Astrocyte of the spinal cord (primary cell): ENCODE data around the gene SPINK5.

Source experiments
- DNase-seq: peaks from one replicate; pipeline ENCODE4 v3.0.0; 2011; ENCODE audit warnings: low read depth, low spot score
- H3K4me3 ChIP-seq: 2 replicates; pipeline ENCODE4 v1.5.1; 2011; ENCODE audit warnings: low read depth, mild to moderate bottlenecking, low read length, moderate library complexity
- in situ Hi-C: cut with HindIII; loops from 2 replicates; pipeline ENCODE4 v1.10.0; 2017; ENCODE audit warnings: low sequenced_read_pairs
- TF ChIP-seq, protein P1 (sequence below): IDR thresholded peaks from 2 replicates; pipeline ENCODE4 v1.5.1; 2012; ENCODE audit warnings: low read depth, mild to moderate bottlenecking, low read length, inconsistent platforms

Gene SPINK5

DNA sequence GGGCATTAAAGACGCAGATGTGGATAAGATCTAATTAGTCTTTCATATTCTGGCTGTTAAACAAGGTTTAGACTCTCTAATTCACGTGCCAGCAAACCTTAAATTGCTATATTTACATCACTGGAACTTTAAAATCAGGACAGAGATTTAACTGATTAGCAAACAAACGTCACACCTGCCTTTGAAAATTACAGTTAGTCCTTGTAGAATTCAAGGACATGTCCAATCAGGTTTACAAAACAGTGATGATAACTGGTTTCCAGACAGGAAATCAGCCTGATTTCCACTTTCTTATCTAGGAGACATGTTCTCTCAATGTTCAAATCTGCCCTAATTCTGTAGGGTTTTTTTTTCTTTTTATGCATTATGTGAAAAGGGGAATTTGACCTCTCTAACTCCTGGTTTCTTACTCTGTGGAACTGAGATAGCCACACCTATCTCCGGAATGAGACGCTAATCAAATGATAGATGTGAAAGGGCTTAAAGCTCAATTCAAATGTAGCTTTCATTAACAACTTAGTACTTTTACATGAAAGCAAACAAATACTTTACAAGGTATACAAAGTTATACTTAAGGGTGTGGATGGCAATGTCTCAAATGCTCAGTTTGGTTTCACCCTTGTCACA, 26.5 kb downstream of the SPINK5 start:
- DNase-seq, result no peak
- H3K4me3 ChIP-seq, result no peak overlapping the region
- in situ Hi-C loops, result no loop called here
- TF ChIP-seq, protein P1, sequence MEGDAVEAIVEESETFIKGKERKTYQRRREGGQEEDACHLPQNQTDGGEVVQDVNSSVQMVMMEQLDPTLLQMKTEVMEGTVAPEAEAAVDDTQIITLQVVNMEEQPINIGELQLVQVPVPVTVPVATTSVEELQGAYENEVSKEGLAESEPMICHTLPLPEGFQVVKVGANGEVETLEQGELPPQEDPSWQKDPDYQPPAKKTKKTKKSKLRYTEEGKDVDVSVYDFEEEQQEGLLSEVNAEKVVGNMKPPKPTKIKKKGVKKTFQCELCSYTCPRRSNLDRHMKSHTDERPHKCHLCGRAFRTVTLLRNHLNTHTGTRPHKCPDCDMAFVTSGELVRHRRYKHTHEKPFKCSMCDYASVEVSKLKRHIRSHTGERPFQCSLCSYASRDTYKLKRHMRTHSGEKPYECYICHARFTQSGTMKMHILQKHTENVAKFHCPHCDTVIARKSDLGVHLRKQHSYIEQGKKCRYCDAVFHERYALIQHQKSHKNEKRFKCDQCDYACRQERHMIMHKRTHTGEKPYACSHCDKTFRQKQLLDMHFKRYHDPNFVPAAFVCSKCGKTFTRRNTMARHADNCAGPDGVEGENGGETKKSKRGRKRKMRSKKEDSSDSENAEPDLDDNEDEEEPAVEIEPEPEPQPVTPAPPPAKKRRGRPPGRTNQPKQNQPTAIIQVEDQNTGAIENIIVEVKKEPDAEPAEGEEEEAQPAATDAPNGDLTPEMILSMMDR, result no peak

DNA sequence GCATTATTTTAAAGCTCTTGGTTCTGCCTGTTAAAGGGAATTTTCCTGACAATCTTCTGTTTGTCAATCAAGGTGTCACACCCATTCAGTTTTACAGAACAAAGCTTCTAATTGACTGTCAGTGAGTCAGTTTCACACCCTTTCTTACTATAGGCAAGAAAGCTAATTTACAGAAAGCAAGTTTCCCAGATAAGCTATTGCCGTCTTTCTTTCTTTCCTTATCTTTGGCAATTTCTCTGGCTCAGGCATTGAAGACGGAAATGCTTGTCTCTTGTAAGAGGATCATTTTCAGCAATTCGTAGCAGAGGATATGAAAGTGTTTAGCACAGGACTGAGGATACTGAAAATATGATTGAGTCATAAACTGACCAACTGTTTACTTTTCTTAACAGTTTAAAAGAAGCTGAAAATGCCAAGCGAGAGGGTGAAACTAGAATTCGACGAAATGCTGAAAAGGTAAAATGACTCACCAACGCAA, 27.0 kb downstream of the SPINK5 start:
- no peak for DNase-seq
- H3K4me3 ChIP-seq, result no peak overlapping the region
- in situ Hi-C loops, result no loop called here
- TF ChIP-seq, protein P1, result no peak

DNA sequence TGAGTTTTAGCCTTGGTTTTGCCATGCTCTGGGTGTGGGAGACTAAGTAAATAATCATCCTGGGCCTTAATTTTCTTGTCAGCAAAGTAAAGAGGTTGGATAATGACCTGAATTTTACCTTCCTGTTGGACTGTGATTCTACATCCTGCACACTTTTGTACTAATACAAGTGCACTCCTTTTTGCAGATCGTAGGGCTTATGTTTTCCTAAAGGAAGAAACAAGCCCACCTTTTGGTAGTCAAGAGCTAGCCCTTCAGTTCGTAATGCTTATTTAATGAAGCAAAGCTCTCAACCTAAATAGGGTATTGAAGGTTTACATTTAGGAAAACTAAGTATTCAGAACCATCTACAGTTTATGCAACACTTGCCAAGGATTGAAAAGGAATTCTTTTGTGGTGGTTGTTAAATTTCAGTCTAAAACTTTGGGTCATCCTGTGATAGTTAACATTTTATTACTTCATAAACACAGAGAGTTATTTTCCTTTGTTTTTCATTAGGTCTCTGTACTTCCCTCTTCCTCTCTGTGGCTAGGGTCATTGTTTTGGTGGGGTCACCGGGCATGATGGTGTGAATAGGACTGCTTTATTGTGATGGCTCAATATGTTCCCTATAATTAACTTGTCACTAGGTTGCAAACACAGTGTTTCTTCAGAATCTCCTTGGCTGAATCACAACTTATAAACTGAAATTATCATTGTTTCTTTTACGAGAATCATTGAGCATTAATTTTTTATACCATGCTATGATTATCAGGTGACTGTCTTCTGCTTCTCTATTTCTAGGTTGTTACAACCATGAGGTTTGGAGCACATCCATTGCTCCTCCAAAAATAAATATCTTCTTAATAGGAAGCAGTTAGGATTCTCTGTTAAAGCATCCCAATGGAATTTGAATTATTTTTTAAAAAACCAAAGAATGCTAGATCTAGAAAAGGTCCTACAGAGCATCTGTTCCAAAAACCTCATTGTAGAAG, 28.5 kb downstream of the SPINK5 start:
- H3K4me3 ChIP-seq, result no peak overlapping the region
- in situ Hi-C loops, result no loop called here
- TF ChIP-seq, protein P1, result no peak
- DNase-seq, result no peak

DNA sequence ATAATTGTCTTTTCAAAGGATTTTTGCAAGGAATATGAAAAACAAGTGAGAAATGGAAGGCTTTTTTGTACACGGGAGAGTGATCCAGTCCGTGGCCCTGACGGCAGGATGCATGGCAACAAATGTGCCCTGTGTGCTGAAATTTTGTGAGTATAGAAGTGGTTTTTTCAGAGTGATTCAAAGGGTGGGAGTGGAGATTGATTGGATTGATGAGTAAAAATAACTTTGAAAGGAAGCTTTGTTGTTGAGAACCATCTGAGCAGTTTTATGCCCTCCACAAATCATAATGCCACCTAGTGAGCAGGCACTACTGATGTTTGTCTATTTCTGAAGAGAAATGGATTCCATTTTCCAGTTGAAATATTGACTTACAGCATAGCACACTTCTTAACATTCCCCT, 30.6 kb downstream of the SPINK5 start:
- no peak overlapping the region for H3K4me3 ChIP-seq
- in situ Hi-C loops, result no loop called here
- TF ChIP-seq, protein P1, result no peak
- no peak for DNase-seq

DNA sequence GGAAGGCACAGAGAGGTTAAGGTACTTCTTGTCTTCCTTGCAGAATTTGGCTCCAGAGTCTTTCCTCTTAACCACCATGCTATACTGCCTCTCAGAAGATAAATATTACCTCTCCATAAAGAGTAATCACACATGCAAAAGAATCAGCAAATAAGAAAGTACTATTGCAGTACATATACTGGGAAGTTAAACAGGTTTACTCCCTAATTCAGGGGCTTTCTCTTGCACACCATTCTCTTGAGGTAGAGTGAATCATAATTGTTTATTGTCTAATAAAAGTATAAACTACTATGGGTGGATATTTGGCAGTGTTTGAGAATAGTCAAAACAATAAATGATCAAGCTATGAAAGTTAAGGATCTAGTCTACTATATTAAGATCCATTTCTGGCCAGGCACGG, 40.4 kb downstream of the SPINK5 start:
- no peak for DNase-seq
- H3K4me3 ChIP-seq, result no peak overlapping the region
- in situ Hi-C loops, result no loop called here
- TF ChIP-seq, protein P1, result no peak

DNA sequence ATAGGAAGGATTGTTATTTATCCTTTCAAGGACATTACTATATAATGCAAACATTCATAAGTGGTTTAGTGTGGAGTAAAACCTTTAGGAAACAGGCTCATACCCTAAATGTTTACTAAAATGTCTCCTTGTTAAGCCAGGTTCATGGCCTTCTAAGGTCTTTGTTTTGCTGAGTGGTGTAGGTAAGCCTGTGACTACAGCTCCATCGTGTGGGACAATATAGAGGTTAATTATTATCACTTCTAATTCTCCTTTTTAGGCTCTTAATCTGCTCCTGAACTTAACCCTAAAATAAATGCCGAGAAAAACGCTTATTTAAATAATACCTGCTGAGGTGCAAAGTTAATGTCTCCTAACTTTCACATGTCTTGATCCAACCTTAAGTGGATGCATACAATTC, 43.8 kb downstream of the SPINK5 start:
- TF ChIP-seq, protein P1, result no peak
- no peak overlapping the region for H3K4me3 ChIP-seq
- no peak for DNase-seq
- in situ Hi-C loops, result no loop called here
